IPS-18a (cell line): ENCODE measurements around the gene WNT4.

Experiments
- H3K27ac ChIP-seq: one replicate; pipeline ENCODE4 v1.5.1; 2013; ENCODE audit warnings: low read length
- H3K27me3 ChIP-seq: one replicate; pipeline ENCODE4 v1.6.1; 2013; ENCODE audit warnings: mild to moderate bottlenecking, low read length; ENCODE audit not compliant: control insufficient read depth, insufficient read depth
- H3K36me3 ChIP-seq: one replicate; pipeline ENCODE4 v1.6.1; 2013; ENCODE audit warnings: low read depth, low read length; ENCODE audit not compliant: control insufficient read depth
- H3K4me1 ChIP-seq: one replicate; pipeline ENCODE4 v1.6.1; 2013; ENCODE audit warnings: low read depth, low read length; ENCODE audit not compliant: control insufficient read depth
- H3K4me3 ChIP-seq: one replicate; pipeline ENCODE4 v1.5.1; 2013; ENCODE audit warnings: low read length
- H3K9ac ChIP-seq: one replicate; pipeline ENCODE4 v1.6.1; 2013; ENCODE audit warnings: mild to moderate bottlenecking, low read length, moderate library complexity
- H3K9me3 ChIP-seq: one replicate; pipeline ENCODE4 v1.6.1; 2013; ENCODE audit warnings: low read depth, low read length; ENCODE audit not compliant: control insufficient read depth

Gene WNT4

GRCh38 chr1:22177354-22178003 lies 34.6 kb upstream of the WNT4 start:
- H3K9ac ChIP-seq = no peak overlapping the region
- no peaks in the 10 kb centered on the region for H3K36me3 ChIP-seq
- H3K9me3 ChIP-seq = no peaks in the 10 kb centered on the region
- H3K27me3 ChIP-seq = no peaks in the 10 kb centered on the region
- H3K27ac ChIP-seq = no peak overlapping the region
- H3K4me1 ChIP-seq = peaks cover 6% of the 10 kb centered on the region
- no peak overlapping the region for H3K4me3 ChIP-seq

- Histone ChIP-seq H3K27me3 (no peaks in the 10 kb centered on the region), H3K27ac (no peak overlapping the region), H3K36me3 (no peaks in the 10 kb centered on the region), H3K4me1 (peaks cover 6% of the 10 kb centered on the region), H3K9me3 (no peaks in the 10 kb centered on the region), H3K4me3 (no peak overlapping the region), H3K9ac (no peak overlapping the region)
Observed at GRCh38 chr1:22176258-22176657, 33.4 kb upstream of the WNT4 start.

GRCh38 chr1:22174446-22175220 lies 31.7 kb upstream of the WNT4 start:
- Histone ChIP-seq H3K4me3 (no peak overlapping the region), H3K36me3 (no peaks in the 10 kb centered on the region), H3K9ac (no peak overlapping the region), H3K4me1 (peaks cover 6% of the 10 kb centered on the region), H3K27me3 (no peaks in the 10 kb centered on the region), H3K9me3 (no peaks in the 10 kb centered on the region), H3K27ac (no peak overlapping the region)

- Histone ChIP-seq H3K4me1 (peaks cover 6% of the 10 kb centered on the region), H3K27ac (no peak overlapping the region), H3K9ac (no peak overlapping the region), H3K27me3 (no peaks in the 10 kb centered on the region), H3K4me3 (no peak overlapping the region), H3K36me3 (no peaks in the 10 kb centered on the region), H3K9me3 (no peaks in the 10 kb centered on the region)
Observed at GRCh38 chr1:22171951-22172715, 29.2 kb upstream of the WNT4 start.

GRCh38 chr1:22169816-22170215 lies 26.9 kb upstream of the WNT4 start:
- H3K27ac ChIP-seq = no peak overlapping the region
- no peak overlapping the region for H3K4me3 ChIP-seq
- no peaks in the 10 kb centered on the region for H3K4me1 ChIP-seq
- no peaks in the 10 kb centered on the region for H3K27me3 ChIP-seq
- H3K9ac ChIP-seq = no peak overlapping the region
- H3K36me3 ChIP-seq = no peaks in the 10 kb centered on the region
- H3K9me3 ChIP-seq = no peaks in the 10 kb centered on the region

GRCh38 chr1:22168412-22168973 lies 25.6 kb upstream of the WNT4 start:
- Histone ChIP-seq H3K4me3 (no peak overlapping the region), H3K36me3 (no peaks in the 10 kb centered on the region), H3K9me3 (no peaks in the 10 kb centered on the region), H3K4me1 (no peaks in the 10 kb centered on the region), H3K27me3 (no peaks in the 10 kb centered on the region), H3K9ac (no peak overlapping the region), H3K27ac (no peak overlapping the region)

GRCh38 chr1:22166439-22166838 lies 23.5 kb upstream of the WNT4 start:
- Histone ChIP-seq H3K36me3 (no peaks in the 10 kb centered on the region), H3K27ac (no peak overlapping the region), H3K27me3 (no peaks in the 10 kb centered on the region), H3K9ac (no peak overlapping the region), H3K4me3 (no peak overlapping the region), H3K4me1 (no peaks in the 10 kb centered on the region), H3K9me3 (no peaks in the 10 kb centered on the region)

GRCh38 chr1:22164841-22165808 lies 22.2 kb upstream of the WNT4 start:
- H3K27ac ChIP-seq = no peak overlapping the region
- H3K27me3 ChIP-seq = no peaks in the 10 kb centered on the region
- H3K36me3 ChIP-seq = no peaks in the 10 kb centered on the region
- no peak overlapping the region for H3K4me3 ChIP-seq
- H3K4me1 ChIP-seq = no peaks in the 10 kb centered on the region
- H3K9me3 ChIP-seq = no peaks in the 10 kb centered on the region
- no peak overlapping the region for H3K9ac ChIP-seq

- no peaks in the 10 kb centered on the region for H3K36me3 ChIP-seq
- no peaks in the 10 kb centered on the region for H3K9me3 ChIP-seq
- H3K9ac ChIP-seq = no peak overlapping the region
- no peaks in the 10 kb centered on the region for H3K27me3 ChIP-seq
- no peak overlapping the region for H3K27ac ChIP-seq
- H3K4me1 ChIP-seq = no peaks in the 10 kb centered on the region
- H3K4me3 ChIP-seq = no peak overlapping the region
Observed at GRCh38 chr1:22163564-22163963, 20.7 kb upstream of the WNT4 start.

GRCh38 chr1:22163137-22163536 lies 20.2 kb upstream of the WNT4 start:
- no peak overlapping the region for H3K9ac ChIP-seq
- no peak overlapping the region for H3K4me3 ChIP-seq
- H3K9me3 ChIP-seq = no peaks in the 10 kb centered on the region

More at GRCh38 chr1:22163137-22163536, 20.2 kb upstream of the WNT4 start:
- Histone ChIP-seq H3K27me3 (no peaks in the 10 kb centered on the region), H3K36me3 (no peaks in the 10 kb centered on the region), H3K27ac (no peak overlapping the region), H3K4me1 (no peaks in the 10 kb centered on the region)
